A673 (cell line): ENCODE results near the gene ARFGAP1. TPM values are rescaled to one million over a fixed set of nuclear protein-coding genes. Genes with fewer than 3 reads are reported as not detected.
A peak's percentile ranks its signal among the peaks of the same experiment; 100 is the strongest.

Experiments used
- BruUV-seq: library from RNA; stranded (reverse); fragments of 400-500 nt; replicated peaks from 2 replicates; lab custom pipeline; 2021; lab: Mats Ljungman, UMichigan
- CTCF ChIA-PET: fragments of 300-600 bp; sonication (Branson Sonifier 250); formaldehyde crosslinking; loops from one replicate; lab custom pipeline; 2022; ENCODE audit warnings: antibody characterized with exemption; lab: Charles Lee
- POLR2A ChIA-PET: fragments of 300-600 bp; sonication (Branson Sonifier 250); formaldehyde crosslinking; loops from one replicate; lab custom pipeline; 2022; ENCODE audit warnings: antibody characterized with exemption; ENCODE audit not compliant: low non-redundant PET; lab: Charles Lee
- DNase-seq: peaks from one replicate; pipeline ENCODE4 v3.0.0-alpha.2; 2015; ENCODE audit warnings: low spot score
- H3K27ac ChIP-seq: fragments of 200-600 bp; sonication (generic); 2 replicates; pipeline ENCODE4 v1.5.1; 2016; ENCODE audit warnings: mixed run types, low read depth, mild to moderate bottlenecking, mixed read lengths, antibody characterized with exemption, low read length; ENCODE audit not compliant: poor library complexity, severe bottlenecking
- H3K27me3 ChIP-seq: fragments of 200-600 bp; sonication (generic); replicated peaks from 2 replicates; pipeline ENCODE4 v1.6.1; 2017; ENCODE audit warnings: mixed run types, low read depth, mild to moderate bottlenecking, mixed read lengths, antibody characterized with exemption, low read length; ENCODE audit not compliant: insufficient read depth, poor library complexity
- H3K36me3 ChIP-seq: fragments of 200-600 bp; sonication (generic); 2 replicates; pipeline ENCODE4 v1.6.1; 2016; ENCODE audit warnings: mixed run types, mild to moderate bottlenecking, mixed read lengths, antibody characterized with exemption, low read length; ENCODE audit not compliant: insufficient read depth, poor library complexity, severe bottlenecking
- H3K4me1 ChIP-seq: fragments of 200-600 bp; sonication (generic); 2 replicates; pipeline ENCODE4 v1.6.1; 2017; ENCODE audit warnings: mixed run types, mild to moderate bottlenecking, mixed read lengths, antibody characterized with exemption, low read length; ENCODE audit not compliant: insufficient read depth, poor library complexity, severe bottlenecking
- H3K4me3 ChIP-seq: fragments of 200-600 bp; sonication (generic); 2 replicates; pipeline ENCODE4 v1.5.1; 2016; ENCODE audit warnings: low read depth, mixed run types, mild to moderate bottlenecking, mixed read lengths, low read length; ENCODE audit not compliant: poor library complexity, severe bottlenecking
- H3K9me3 ChIP-seq: fragments of 200-600 bp; sonication (generic); 2 replicates; pipeline ENCODE4 v1.6.1; 2016; ENCODE audit warnings: mixed run types, low read depth, mild to moderate bottlenecking, mixed read lengths, antibody characterized with exemption, low read length; ENCODE audit not compliant: poor library complexity, severe bottlenecking
- CTCF ChIP-seq: fragments of 300-800, 200-600 bp; sonication (generic); conservative IDR thresholded peaks from 2 replicates; pipeline ENCODE4 v1.5.1; 2017; ENCODE audit warnings: low read depth, mild to moderate bottlenecking, antibody characterized with exemption, low read length, moderate library complexity, mixed read lengths
- EZH2 ChIP-seq: fragments of 200-600 bp; sonication (generic); IDR thresholded peaks from 2 replicates; pipeline ENCODE4 v1.6.1; 2017; ENCODE audit warnings: borderline replicate concordance, low read depth, mild to moderate bottlenecking, mixed read lengths, antibody characterized with exemption, low read length; ENCODE audit not compliant: poor library complexity, severe bottlenecking
- intact Hi-C: fragments of 100-400 bp; cut with micrococcal nuclease; formaldehyde crosslinking; loops from one replicate; pipeline ENCODE4 v1.10.0; 2022; ENCODE audit not compliant: unreplicated experiment
- total RNA-seq: library from RNA; stranded (reverse); gene quantifications from 2 replicates; pipeline ENCODE4 v1.2.3, GENCODE V29; 2021

Gene ARFGAP1
- total RNA-seq, 1 experiment from 2014 or later, result 90.4 TPM

DNA sequence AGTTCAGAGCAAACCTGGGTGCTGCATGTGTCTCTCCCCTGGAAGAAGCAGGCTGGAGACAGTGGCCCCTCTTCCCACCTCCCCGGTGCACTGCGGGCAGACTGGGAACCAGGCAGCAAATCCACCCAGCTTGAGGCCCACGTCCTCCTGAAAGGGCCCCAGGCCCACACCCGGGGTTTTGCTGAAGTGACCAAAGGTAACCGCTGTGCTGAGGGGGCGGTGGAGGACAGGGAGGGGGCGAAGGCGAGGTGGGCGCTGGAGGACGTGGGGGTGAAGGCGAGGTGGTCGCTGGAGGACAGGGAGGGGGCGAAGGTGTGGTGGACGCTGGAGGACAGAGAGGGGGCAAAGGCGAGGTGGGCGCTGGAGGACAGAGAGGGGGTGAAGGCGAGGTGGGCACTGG is 38.7 kb upstream of the ARFGAP1 start:
- Histone ChIP-seq H3K4me3 (no peak overlapping the region), H3K4me1 (no peaks in the 10 kb centered on the region), H3K36me3 (no peaks in the 10 kb centered on the region), H3K27ac (no peak overlapping the region), H3K9me3 (no peaks in the 10 kb centered on the region), H3K27me3 (peaks cover 20% of the 10 kb centered on the region)
- ChIA-PET POLR2A (no interaction called here), CTCF (interaction anchor here (1.1 kb wide), 1 partner anchor 10 kb away, joined by 3 read pairs; no protein-coding TSS in a partner anchor)
- DNase-seq, result no peak
- intact Hi-C loops, result no loop called here
- no TSS peak for BruUV-seq
- TF ChIP-seq CTCF (no peak), EZH2 (no peak)

DNA sequence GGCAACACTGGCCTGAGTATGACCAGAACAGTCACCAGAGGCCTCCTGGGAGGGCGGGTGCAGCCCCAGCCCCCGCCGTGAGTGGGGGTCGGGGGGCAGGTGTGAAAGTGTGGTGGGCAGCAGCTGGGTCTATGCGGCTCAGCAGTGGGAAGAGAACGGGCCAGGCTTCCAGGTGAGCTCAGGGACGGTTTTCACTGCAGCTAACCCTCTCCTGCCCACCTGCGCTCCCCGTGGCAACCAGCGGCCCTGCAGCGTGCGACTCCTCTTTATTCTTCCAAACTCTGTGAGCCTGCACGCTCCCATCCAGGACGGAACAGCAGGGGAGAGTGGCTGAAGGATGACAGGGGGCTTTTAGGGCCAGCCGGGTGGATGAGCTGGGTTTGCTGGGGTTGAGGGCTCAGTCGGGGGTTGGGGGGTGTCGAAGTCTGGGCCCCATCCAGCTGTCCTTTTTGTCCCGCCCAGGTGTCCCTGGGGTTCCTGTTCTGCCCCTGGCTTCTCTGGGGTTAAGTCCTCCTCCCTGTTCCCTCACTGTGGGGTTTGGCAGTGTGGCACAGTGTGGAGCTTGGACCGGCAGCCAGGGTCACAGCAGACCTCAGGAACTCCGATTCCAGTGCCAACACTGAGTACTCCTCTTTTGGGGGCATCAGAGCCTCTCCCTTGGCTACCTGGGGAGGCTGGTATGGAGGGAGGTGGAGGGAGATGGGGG is 37.8 kb upstream of the ARFGAP1 start:
- CTCF ChIA-PET, result interaction anchor here (0.5 kb wide), 1 partner anchor 261 kb away, joined by 5 read pairs; no protein-coding TSS in a partner anchor
- Histone ChIP-seq H3K4me3 (no peak overlapping the region), H3K4me1 (no peaks in the 10 kb centered on the region), H3K9me3 (no peaks in the 10 kb centered on the region), H3K27ac (no peak overlapping the region), H3K27me3 (peaks cover 20% of the 10 kb centered on the region), H3K36me3 (no peaks in the 10 kb centered on the region)
- no TSS peak for BruUV-seq
- TF ChIP-seq EZH2 (no peak), CTCF (peak; percentile 33)
- intact Hi-C loops, result no loop called here
- no peak for DNase-seq
- POLR2A ChIA-PET, result no interaction called here

- Histone ChIP-seq H3K36me3 (no peaks in the 10 kb centered on the region), H3K4me3 (no peak within 1 kb of the TSS), H3K9me3 (no peaks in the 10 kb centered on the region), H3K27me3 (peaks cover 17% of the 10 kb centered on the region), H3K27ac (no peak within 1 kb of the TSS), H3K4me1 (no peaks in the 10 kb centered on the region)
- DNase-seq, result no peak
- no TSS peak for BruUV-seq
- ChIA-PET POLR2A (no interaction called here), CTCF (no interaction called here)
- intact Hi-C loops, result no loop called here
- no peak for TF ChIP-seq EZH2
- TF ChIP-seq CTCF, result no peak
Observed at GRCh38 chr20:63235399-63235983, 37.1 kb upstream of the ARFGAP1 start, which contains the start of gene BIRC7. BIRC7 (plus strand) TSS chr20:63235905; CDS start chr20:63236097, 192 bp downstream.
